ENCODE measurements around the gene PHC2. TPM values are rescaled to one million over a fixed set of nuclear protein-coding genes. Genes with fewer than 3 reads are reported as not detected.

Gene PHC2
- total RNA-seq, 1 experiment from 2014 or later: 137 TPM

- ChIA-PET CTCF (interaction anchor here (1.2 to 1.5 kb wide), 2 partner anchors 12 to 134 kb away, joined by 3 to 5 read pairs; no protein-coding TSS in a partner anchor), POLR2A (interaction anchor here (2.7 to 6.7 kb wide), 3 partner anchors 8 to 82 kb away, joined by 6 to 133 read pairs (median 57); no protein-coding TSS in a partner anchor)
- Mint-ChIP-seq H3K27ac (ENCODE audit: low read depth, unreplicated experiment) (peak overlapping the region; percentile 85), H3K27me3 (ENCODE audit: insufficient read depth, unreplicated experiment) (no peaks in the 10 kb centered on the region), H3K4me3 (ENCODE audit: unreplicated experiment) (no peak overlapping the region), H3K4me1 (ENCODE audit: insufficient read depth, unreplicated experiment) (peaks cover 79% of the 10 kb centered on the region), H3K9me3 (ENCODE audit: unreplicated experiment) (no peaks in the 10 kb centered on the region), H3K36me3 (ENCODE audit: insufficient read depth, unreplicated experiment) (peaks cover 74% of the 10 kb centered on the region)
- no TSS peak for BruUV-seq (replicated peaks)
- no peak for TF ChIP-seq CTCF (IDR thresholded peaks at IDR 0.05; ENCODE audit: unreplicated experiment)
- intact Hi-C loops (cut with micrococcal nuclease): no loop called here
- no peak for DNase-seq (ENCODE audit: unreplicated experiment)
Measured at GRCh38 chr1:33337441-33337840, 93.5 kb downstream of the PHC2 start.

GRCh38 chr1:33336580-33336979 lies 94.3 kb downstream of the PHC2 start:
- Mint-ChIP-seq H3K27ac (ENCODE audit: low read depth, unreplicated experiment) (peak overlapping the region; percentile 85), H3K27me3 (ENCODE audit: insufficient read depth, unreplicated experiment) (no peaks in the 10 kb centered on the region), H3K36me3 (ENCODE audit: insufficient read depth, unreplicated experiment) (peaks cover 74% of the 10 kb centered on the region), H3K4me1 (ENCODE audit: insufficient read depth, unreplicated experiment) (peaks cover 79% of the 10 kb centered on the region), H3K4me3 (ENCODE audit: unreplicated experiment) (no peak overlapping the region), H3K9me3 (ENCODE audit: unreplicated experiment) (no peaks in the 10 kb centered on the region)
- no peak for TF ChIP-seq CTCF (IDR thresholded peaks at IDR 0.05; ENCODE audit: unreplicated experiment)
- no TSS peak for BruUV-seq (replicated peaks)
- CTCF ChIA-PET: interaction anchor here (0.6 to 1.7 kb wide), 6 partner anchors 11 to 135 kb away, joined by 3 to 5 read pairs (median 4); no protein-coding TSS in a partner anchor
- DNase-seq (ENCODE audit: unreplicated experiment): no peak
- intact Hi-C loops (cut with micrococcal nuclease): no loop called here
- POLR2A ChIA-PET: interaction anchor here (0.8 to 6.7 kb wide), 5 partner anchors 11 to 119 kb away, joined by 3 to 133 read pairs (median 3); partner anchors contain the start of gene A3GALT2

GRCh38 chr1:33335020-33335419 lies 95.9 kb downstream of the PHC2 start:
- intact Hi-C loops (cut with micrococcal nuclease): no loop called here
- CTCF ChIA-PET: interaction anchor here (1.4 to 1.7 kb wide), 2 partner anchors 13 to 40 kb away, joined by 3 to 5 read pairs; no protein-coding TSS in a partner anchor
- POLR2A ChIA-PET: interaction anchor here (6.7 kb wide), 1 partner anchor 14 kb away, joined by 133 read pairs; no protein-coding TSS in a partner anchor
- no peaks in the 10 kb centered on the region for H3K9me3 Mint-ChIP-seq (ENCODE audit: unreplicated experiment)
- H3K36me3 Mint-ChIP-seq (ENCODE audit: insufficient read depth, unreplicated experiment): peaks cover 76% of the 10 kb centered on the region
- no peak for TF ChIP-seq CTCF (IDR thresholded peaks at IDR 0.05; ENCODE audit: unreplicated experiment)
- no peak for DNase-seq (ENCODE audit: unreplicated experiment)
- H3K4me1 Mint-ChIP-seq (ENCODE audit: insufficient read depth, unreplicated experiment): peaks cover 67% of the 10 kb centered on the region
- no peaks in the 10 kb centered on the region for H3K27me3 Mint-ChIP-seq (ENCODE audit: insufficient read depth, unreplicated experiment)
- H3K4me3 Mint-ChIP-seq (ENCODE audit: unreplicated experiment): peak overlapping the region; percentile 6
- H3K27ac Mint-ChIP-seq (ENCODE audit: low read depth, unreplicated experiment): peak overlapping the region; percentile 86
- no TSS peak for BruUV-seq (replicated peaks)

- H3K4me3 Mint-ChIP-seq (ENCODE audit: unreplicated experiment): peak overlapping the region; percentile 57
- no peak for TF ChIP-seq CTCF (IDR thresholded peaks at IDR 0.05; ENCODE audit: unreplicated experiment)
- H3K9me3 Mint-ChIP-seq (ENCODE audit: unreplicated experiment): no peaks in the 10 kb centered on the region
- H3K4me1 Mint-ChIP-seq (ENCODE audit: insufficient read depth, unreplicated experiment): peaks cover 67% of the 10 kb centered on the region
- CTCF ChIA-PET: no interaction called here
- BruUV-seq (replicated peaks): no TSS peak
- H3K36me3 Mint-ChIP-seq (ENCODE audit: insufficient read depth, unreplicated experiment): peaks cover 82% of the 10 kb centered on the region
- H3K27ac Mint-ChIP-seq (ENCODE audit: low read depth, unreplicated experiment): peak overlapping the region; percentile 86
- H3K27me3 Mint-ChIP-seq (ENCODE audit: insufficient read depth, unreplicated experiment): no peaks in the 10 kb centered on the region
- intact Hi-C loops (cut with micrococcal nuclease): no loop called here
- POLR2A ChIA-PET: interaction anchor here (6.7 kb wide), 1 partner anchor 15 kb away, joined by 133 read pairs; no protein-coding TSS in a partner anchor
- peak; percentile 89 for DNase-seq (ENCODE audit: unreplicated experiment)
Measured at GRCh38 chr1:33334081-33334552, 96.8 kb downstream of the PHC2 start.
